ENCODE data around the gene CDAN1.

The CDAN1 gene

GRCh38 chr15:42711746-42712145 lies 25.2 kb downstream of the CDAN1 start:
- no peak for DNase-seq (ENCODE audit: low read depth)

GRCh38 chr15:42710662-42711061 lies 26.3 kb downstream of the CDAN1 start:
- DNase-seq (ENCODE audit: low read depth), result no peak

GRCh38 chr15:42707873-42708544 lies 28.9 kb downstream of the CDAN1 start:
- DNase-seq (ENCODE audit: low read depth), result no peak

DNA sequence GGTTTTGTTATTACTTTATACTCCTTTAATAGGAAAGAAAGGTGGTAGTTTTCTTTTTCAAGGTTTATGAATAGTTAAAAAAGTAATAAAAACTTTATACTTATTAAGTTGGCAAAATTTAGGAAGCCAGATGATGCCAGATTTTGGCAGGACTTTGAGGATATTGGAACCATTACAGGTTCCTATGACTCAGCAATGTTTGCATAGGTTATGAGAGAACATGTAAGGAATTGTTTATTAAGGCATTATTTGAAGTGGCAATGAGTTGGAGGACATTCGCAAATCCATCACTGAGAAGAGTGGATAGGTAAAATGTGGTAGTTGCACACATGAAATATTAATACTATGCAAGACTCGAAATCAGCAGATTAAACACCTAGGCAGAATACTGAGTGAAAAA lies 29.9 kb downstream of the CDAN1 start:
- no peak for DNase-seq (ENCODE audit: low read depth)

GRCh38 chr15:42705336-42705735 lies 31.6 kb downstream of the CDAN1 start:
- no peak for DNase-seq (ENCODE audit: low read depth)

DNA sequence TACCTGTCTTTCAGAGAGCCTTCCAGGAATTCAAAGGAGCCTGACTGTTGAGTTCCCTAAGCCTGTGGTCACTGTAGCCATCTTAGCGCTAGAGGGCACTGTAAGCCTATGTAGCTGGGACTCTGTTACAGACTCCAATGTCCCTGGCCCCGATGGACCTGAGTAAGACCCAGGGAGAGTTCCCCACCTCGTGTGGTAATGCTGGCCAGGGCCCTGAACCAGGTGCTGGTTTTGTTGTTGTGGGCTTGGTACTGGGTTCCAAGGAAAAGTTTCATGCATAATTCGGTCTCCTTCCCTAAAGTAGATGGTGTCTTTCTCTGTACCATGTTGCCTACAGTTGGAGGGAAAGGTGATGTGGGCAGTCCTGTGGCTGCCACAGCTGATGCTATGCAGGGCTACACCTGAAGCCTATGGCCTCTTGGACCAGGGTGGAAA lies 32.4 kb downstream of the CDAN1 start:
- DNase-seq (ENCODE audit: low read depth), result peak; percentile 38

- DNase-seq (ENCODE audit: low read depth), result no peak
Measured at GRCh38 chr15:42696626-42697025, 40.3 kb downstream of the CDAN1 start.

- DNase-seq (ENCODE audit: low read depth), result no peak
Measured at GRCh38 chr15:42695527-42696071, 41.3 kb downstream of the CDAN1 start.

GRCh38 chr15:42694398-42694797 lies 42.5 kb downstream of the CDAN1 start:
- no peak for DNase-seq (ENCODE audit: low read depth)

GRCh38 chr15:42693942-42694341 lies 43.0 kb downstream of the CDAN1 start:
- no peak for DNase-seq (ENCODE audit: low read depth)

DNA sequence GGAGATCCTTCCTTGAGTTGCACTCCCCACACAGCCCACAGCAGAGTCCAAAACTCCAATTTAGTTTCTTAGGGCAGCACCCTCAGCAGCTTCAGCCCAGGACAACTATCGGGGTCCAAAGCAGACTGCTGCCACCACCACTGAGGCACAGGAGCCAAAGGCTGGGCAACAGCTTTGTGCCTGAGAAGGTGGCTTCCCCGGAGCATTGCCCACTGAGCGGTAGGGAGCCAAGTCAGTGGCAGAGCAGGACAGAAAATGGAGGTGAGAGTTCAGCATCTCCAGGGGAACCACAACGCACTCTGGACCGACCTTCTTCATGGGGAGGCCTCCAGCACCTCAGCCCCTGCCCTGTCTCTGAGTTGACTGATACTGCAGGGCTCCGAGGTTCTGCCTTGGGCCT lies 43.4 kb downstream of the CDAN1 start:
- no peak for DNase-seq (ENCODE audit: low read depth)

DNA sequence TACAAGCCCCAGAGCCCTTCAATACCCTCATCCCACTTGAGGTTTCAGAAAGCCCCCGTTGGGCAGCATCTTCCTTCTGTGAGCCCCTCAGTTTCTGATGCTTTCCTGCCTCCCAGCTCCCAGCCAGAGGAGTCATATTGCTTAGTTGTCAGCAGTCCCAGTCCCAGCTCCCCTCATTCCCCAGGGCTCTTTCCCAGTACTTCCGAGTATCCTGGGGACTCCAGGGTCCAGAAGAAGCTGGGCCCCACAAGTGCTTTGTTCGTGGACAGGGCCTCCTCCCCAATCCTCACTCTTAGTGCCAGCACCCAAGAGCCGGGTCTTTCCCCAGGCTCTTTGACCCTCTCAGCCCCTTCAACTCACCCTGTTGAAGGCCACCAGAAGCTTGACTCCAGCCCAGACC lies 43.9 kb downstream of the CDAN1 start:
- DNase-seq (ENCODE audit: low read depth), result no peak

GRCh38 chr15:42692536-42692935 lies 44.4 kb downstream of the CDAN1 start:
- DNase-seq (ENCODE audit: low read depth), result no peak

DNA sequence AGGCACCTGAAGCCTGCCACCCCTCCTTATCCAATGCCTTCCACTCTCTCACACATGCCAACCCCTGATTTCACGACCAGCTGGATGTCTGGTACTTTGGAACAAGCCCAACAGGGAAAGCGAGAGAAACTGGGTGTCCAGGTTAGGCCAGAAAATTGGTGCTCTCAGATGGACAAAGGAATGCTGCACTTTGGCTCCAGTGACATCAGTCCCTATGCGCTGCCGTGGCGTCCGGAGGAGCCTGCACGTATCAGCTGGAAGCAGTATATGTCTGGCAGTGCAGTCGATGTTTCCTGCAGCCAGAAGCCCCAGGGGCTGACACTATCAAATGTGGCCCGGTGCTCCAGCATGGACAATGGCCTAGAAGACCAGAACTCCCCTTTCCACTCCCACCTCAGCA lies 45.2 kb downstream of the CDAN1 start:
- no peak for DNase-seq (ENCODE audit: low read depth)

GRCh38 chr15:42691308-42691707 lies 45.6 kb downstream of the CDAN1 start:
- no peak for DNase-seq (ENCODE audit: low read depth)

DNA sequence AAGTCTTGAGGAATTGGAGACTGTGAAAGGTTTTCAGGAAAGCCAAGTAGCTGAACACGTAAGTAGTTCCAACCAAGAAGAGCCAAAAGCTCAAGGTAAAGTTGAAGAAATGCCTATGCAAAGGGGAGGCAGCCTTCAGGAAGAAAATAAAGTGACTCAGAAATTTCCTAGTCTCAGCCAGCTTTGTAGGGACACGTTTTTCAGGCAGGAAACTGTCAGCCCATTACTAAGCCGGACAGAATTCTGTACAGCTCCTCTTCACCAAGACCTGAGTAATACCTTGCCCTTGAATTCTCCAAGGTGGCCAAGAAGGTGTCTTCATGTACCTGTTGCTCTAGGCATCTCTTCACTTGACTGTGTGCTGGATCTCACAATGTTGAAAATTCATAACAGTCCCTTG lies 48.6 kb downstream of the CDAN1 start:
- DNase-seq (ENCODE audit: low read depth), result no peak

- no peak for DNase-seq (ENCODE audit: low read depth)
Measured at GRCh38 chr15:42687740-42688139, 49.2 kb downstream of the CDAN1 start.

DNA sequence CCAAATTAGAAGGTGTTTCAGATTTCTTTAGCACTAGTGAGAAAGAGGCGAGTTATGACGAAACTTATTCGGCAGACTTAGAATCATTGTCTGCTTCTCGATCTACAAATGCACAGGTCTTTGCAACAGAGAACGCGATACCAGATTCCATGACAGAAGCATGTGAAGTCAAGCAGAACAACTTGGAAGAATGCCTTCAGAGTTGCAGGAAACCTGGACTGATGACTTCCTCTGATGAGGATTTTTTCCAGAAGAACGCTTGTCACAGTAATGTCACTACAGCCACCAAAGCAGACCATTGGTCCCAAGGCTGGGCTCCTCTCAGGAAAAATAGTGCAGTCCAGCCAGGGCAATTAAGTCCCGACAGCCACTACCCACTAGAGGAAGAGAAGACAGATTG lies 50.6 kb downstream of the CDAN1 start:
- no peak for DNase-seq (ENCODE audit: low read depth)

DNA sequence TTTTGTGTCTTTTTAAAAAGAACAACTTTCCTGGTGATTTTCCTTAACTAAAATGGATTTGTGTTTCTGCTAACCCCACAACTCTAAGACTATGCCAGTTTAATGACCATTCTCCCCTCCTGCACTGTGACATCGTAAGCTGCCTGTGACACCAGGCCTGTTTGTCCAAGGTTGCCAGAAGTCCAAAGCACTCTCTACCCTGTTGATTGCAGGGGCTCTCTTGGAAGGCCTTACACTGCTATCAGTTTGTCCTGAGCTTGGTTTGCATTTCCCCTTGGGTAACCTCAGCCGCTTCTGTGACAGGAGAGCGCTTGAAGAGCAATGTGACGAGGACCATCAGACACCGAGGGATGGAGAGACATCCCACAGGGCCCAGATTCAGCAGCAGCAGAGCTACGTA lies 55.8 kb downstream of the CDAN1 start:
- DNase-seq (ENCODE audit: low read depth), result no peak

GRCh38 chr15:42680142-42680482 lies 56.8 kb downstream of the CDAN1 start:
- peak; percentile 7 for DNase-seq (ENCODE audit: low read depth)

DNA sequence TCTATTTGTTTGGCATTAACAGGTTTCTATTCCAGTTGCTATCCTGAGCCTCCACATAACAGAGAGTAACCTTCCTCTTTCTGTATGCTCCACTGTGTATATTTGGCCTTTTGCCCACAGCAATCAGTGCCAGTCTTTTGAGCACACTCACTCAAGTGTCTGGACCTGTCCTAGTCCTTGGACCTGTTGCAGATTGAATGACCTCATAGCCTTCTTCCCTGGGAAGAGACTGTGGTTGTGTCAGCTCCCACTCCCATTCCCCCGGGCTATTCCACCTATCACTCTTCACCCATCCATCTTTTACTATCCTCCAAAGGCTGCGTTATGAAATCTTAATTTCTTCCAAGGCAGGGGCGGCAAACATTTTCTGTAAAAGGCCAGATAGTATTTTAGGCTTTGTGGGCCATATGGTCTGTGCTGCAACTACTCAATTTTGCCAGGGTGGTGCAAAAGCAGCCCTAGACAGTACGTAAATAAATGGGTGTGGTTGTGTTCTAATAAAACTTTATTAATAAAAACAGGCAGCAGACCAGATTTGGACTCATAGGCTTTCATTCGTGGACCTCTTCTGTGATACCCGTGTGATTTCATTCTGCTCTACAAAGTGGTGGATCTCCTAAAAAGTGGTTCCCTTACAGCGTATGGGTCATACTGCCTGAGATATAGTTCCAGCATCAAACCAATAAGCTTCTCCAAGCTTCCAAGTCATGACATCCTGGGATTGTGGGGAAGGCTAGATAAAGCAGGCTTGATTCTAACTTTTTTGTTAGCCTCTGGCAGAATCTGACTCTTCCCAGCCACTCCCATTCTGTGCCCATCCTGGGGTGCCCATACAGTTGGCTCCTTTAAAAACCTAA lies 57.4 kb downstream of the CDAN1 start:
- no peak for DNase-seq (ENCODE audit: low read depth)

- no peak for DNase-seq (ENCODE audit: low read depth)
Measured at GRCh38 chr15:42675021-42675420, 61.9 kb downstream of the CDAN1 start.

GRCh38 chr15:42674472-42674871 lies 62.5 kb downstream of the CDAN1 start:
- DNase-seq (ENCODE audit: low read depth), result no peak
